ENCODE measurements around the gene NEK9.
"Not testable (repeated sequence)": the region's sequence is repeated elsewhere in the genome, so short reads cannot be mapped to it uniquely, and the experiment has no call there.

The NEK9 gene

DNA sequence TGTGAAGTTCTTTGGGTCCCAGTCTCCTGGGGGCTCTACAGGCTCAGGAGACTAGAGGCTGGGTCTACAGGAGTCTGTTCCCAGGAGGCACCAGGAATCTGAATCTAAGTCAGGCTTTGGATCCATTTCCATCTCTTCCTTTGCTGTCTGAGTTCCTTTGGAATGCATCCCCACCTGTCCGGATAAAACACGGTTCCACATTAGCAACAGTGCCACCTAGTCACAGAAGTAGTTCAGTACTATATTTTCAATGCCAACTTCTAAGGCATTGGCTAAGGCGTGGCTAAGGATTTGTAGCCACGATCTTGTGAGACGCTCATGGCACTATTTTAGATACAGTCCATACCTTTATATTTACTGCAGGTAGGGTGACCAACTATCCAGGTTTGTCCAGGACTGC, 42.3 kb downstream of the NEK9 start:
- H3K4me1 ChIP-seq (ENCODE audit: insufficient read depth, low read length), result no peaks in the 10 kb centered on the region
- no peak overlapping the region for H3K27ac ChIP-seq (ENCODE audit: low read depth, low read length)
- 94% methylated on average over 5 of the region's 5 CpGs for WGBS
- no peaks in the 10 kb centered on the region for H3K9me3 ChIP-seq (ENCODE audit: insufficient read depth, low read depth, low read length)
- peaks cover 71% of the 10 kb centered on the region for H3K36me3 ChIP-seq (ENCODE audit: insufficient read depth, low read length)
- H3K9ac ChIP-seq (ENCODE audit: low read depth, low read length), result no peak overlapping the region
- H3K4me3 ChIP-seq (ENCODE audit: low read length), result no peak overlapping the region
- H3K27me3 ChIP-seq (ENCODE audit: insufficient read depth, low read length), result no peaks in the 10 kb centered on the region

DNA sequence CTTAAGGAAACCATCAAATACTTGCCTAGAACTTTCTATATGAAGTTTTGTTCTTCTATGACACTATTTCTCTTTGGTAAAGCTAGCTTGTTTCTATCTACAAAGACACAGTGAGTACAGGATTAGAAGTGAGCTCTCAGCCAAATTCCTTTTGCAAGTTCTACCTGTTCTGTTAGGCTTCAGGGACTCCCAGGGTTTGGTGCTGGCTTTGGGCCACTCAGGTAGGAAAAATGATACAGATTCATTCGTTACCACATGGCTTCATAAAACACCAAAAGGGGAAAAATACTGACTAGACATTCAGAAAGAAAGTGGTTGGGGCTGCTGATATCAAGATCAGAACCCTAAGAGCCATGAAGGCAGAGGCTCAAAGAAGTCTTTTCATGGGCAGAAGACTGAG, 43.6 kb downstream of the NEK9 start:
- H3K27ac ChIP-seq (ENCODE audit: low read depth, low read length), result no peak overlapping the region
- peaks cover 69% of the 10 kb centered on the region for H3K36me3 ChIP-seq (ENCODE audit: insufficient read depth, low read length)
- H3K27me3 ChIP-seq (ENCODE audit: insufficient read depth, low read length), result no peaks in the 10 kb centered on the region
- H3K4me1 ChIP-seq (ENCODE audit: insufficient read depth, low read length), result no peaks in the 10 kb centered on the region
- WGBS, result 86% methylated on average over 1 of the region's 1 CpG
- H3K9ac ChIP-seq (ENCODE audit: low read depth, low read length), result no peak overlapping the region
- H3K4me3 ChIP-seq (ENCODE audit: low read length), result no peak overlapping the region
- H3K9me3 ChIP-seq (ENCODE audit: insufficient read depth, low read depth, low read length), result no peaks in the 10 kb centered on the region

DNA sequence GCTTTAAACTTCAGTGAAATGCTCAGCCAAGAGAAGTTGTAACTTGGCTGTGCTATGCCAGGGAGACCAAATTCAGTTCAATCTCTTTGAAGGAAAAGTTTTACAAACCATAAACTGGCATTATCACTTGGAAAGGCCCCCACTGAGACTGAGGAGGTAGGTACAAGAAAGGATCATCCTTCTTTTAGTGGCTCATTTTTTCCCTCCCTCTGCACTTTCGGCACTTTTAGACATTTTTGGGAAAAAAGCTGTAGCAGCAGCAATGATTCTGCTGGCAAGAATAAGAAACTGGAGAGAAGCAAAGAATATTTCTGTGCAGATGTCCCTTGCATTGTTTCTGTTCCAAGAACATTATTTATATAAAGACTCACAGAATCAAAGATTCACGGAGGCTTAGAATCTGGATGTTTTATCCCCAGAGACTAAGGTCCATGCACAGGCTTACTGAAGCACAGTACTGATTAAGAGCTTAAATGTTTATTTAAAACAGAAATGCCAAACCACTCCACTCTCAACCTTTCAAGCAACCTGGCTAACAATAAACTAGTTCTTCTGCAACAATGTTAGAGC, 45.1 kb downstream of the NEK9 start:
- 100% methylated on average over 2 of the region's 2 CpGs for WGBS

DNA sequence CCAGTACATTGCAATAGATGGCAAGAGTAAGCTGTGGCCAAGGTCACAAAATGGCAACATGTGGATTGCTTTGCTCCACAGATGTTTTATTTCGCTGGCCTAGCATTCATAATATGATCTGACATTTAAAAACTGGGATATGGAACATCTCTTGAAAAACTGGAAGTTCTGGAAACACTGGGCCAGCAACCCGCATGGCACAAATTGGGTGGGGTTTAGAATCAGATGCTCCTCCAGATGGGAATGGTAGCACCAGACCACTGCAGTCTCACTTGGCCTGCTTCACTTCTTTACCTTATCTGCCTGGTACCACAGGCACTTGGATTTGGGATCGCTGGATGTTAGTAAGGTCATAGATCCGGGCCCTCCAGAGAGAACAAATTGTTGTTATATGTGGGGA, 47.3 kb downstream of the NEK9 start:
- H3K36me3 ChIP-seq (ENCODE audit: insufficient read depth, low read length), result peaks cover 33% of the 10 kb centered on the region
- H3K27ac ChIP-seq (ENCODE audit: low read depth, low read length), result no peak overlapping the region
- WGBS, result 96% methylated on average over 4 of the region's 4 CpGs
- H3K9me3 ChIP-seq (ENCODE audit: insufficient read depth, low read depth, low read length), result no peaks in the 10 kb centered on the region
- H3K9ac ChIP-seq (ENCODE audit: low read depth, low read length), result no peak overlapping the region
- no peak overlapping the region for H3K4me3 ChIP-seq (ENCODE audit: low read length)
- no peaks in the 10 kb centered on the region for H3K4me1 ChIP-seq (ENCODE audit: insufficient read depth, low read length)
- H3K27me3 ChIP-seq (ENCODE audit: insufficient read depth, low read length), result no peaks in the 10 kb centered on the region

More for the DNA sequence above, 45.1 kb downstream of the NEK9 start:
- Histone ChIP-seq H3K4me3 (ENCODE audit: low read length) (no peak overlapping the region), H3K4me1 (ENCODE audit: insufficient read depth, low read length) (no peaks in the 10 kb centered on the region), H3K27ac (ENCODE audit: low read depth, low read length) (no peak overlapping the region), H3K36me3 (ENCODE audit: insufficient read depth, low read length) (peaks cover 54% of the 10 kb centered on the region), H3K9ac (ENCODE audit: low read depth, low read length) (no peak overlapping the region), H3K9me3 (ENCODE audit: insufficient read depth, low read depth, low read length) (no peaks in the 10 kb centered on the region), H3K27me3 (ENCODE audit: insufficient read depth, low read length) (no peaks in the 10 kb centered on the region)

DNA sequence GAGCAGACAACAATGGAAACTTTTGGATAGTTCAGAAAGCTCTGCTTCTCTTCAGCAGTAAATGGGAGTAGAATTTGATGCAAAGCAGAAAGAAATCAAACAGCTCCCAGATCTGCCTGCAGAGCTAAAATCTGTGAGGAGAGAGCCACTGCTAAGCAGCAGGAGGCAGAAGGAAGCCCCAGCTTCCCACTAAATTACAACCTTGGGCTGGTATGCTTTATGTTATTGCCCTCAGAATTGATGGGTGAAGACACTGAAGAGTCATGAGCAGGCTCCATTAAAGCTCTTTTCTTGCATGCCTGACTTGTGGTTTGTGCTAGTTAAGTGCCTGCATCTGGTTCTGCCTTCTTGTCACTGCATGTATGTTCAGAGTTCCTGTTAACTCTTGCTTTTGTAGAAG, 49.1 kb downstream of the NEK9 start:
- Histone ChIP-seq H3K4me1 (ENCODE audit: insufficient read depth, low read length) (no peaks in the 10 kb centered on the region), H3K27ac (ENCODE audit: low read depth, low read length) (no peak overlapping the region), H3K9ac (ENCODE audit: low read depth, low read length) (no peak overlapping the region), H3K27me3 (ENCODE audit: insufficient read depth, low read length) (no peaks in the 10 kb centered on the region), H3K9me3 (ENCODE audit: insufficient read depth, low read depth, low read length) (no peaks in the 10 kb centered on the region), H3K4me3 (ENCODE audit: low read length) (no peak overlapping the region), H3K36me3 (ENCODE audit: insufficient read depth, low read length) (peaks cover 16% of the 10 kb centered on the region)

DNA sequence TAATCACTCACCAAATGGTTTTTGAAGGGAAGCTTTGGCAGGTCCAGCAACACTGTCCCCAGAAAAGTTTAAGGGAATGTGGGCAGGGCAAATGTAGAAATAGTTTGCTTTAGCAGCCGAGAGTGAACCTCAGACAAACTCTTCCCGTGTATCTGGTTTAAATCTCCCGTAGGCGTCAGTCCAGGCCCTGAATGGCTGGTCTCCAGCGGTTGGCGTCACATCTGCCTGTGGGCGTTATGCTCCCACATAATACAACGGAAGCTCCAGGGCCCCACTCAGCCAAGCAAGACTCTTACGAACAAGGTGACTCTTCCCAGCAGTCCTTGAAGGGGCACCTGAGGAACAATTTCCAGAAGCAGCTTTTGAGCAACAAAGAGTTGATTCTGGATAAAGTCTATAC, 56.5 kb downstream of the NEK9 start:
- WGBS, result 93% methylated on average over 9 of the region's 9 CpGs
- Histone ChIP-seq H3K9ac (ENCODE audit: low read depth, low read length) (no peak overlapping the region), H3K36me3 (ENCODE audit: insufficient read depth, low read length) (no peaks in the 10 kb centered on the region), H3K27me3 (ENCODE audit: insufficient read depth, low read length) (no peaks in the 10 kb centered on the region), H3K4me1 (ENCODE audit: insufficient read depth, low read length) (peaks cover 8% of the 10 kb centered on the region), H3K27ac (ENCODE audit: low read depth, low read length) (no peak overlapping the region), H3K9me3 (ENCODE audit: insufficient read depth, low read depth, low read length) (no peaks in the 10 kb centered on the region), H3K4me3 (ENCODE audit: low read length) (peak overlapping the region; percentile 63; the same call in 1 of the 2 replicates)

DNA sequence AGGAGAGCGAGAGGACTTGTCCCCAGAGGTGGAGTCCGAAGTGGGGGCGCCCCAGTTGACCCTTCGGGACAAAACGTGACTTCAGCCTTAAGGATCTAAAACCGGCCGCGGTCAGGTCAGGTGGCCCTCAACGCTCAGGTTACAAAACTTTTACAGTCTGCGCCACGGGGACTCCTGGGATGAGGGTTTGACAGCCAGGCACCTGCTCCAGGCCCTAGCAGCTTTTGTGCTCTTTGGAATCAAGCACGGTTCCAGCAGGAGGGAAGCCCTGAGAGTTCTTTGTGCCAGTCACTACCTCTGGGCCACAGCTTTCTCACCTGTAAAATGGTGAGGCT, 57.1 kb downstream of the NEK9 start:
- peak overlapping the region; percentile 55; the same call in 1 of the 2 replicates for H3K27ac ChIP-seq (ENCODE audit: low read depth, low read length)
- WGBS, result 20% methylated on average over 12 of the region's 12 CpGs
- no peak overlapping the region; the same call in none of the 2 replicates for H3K9ac ChIP-seq (ENCODE audit: low read depth, low read length)

DNA sequence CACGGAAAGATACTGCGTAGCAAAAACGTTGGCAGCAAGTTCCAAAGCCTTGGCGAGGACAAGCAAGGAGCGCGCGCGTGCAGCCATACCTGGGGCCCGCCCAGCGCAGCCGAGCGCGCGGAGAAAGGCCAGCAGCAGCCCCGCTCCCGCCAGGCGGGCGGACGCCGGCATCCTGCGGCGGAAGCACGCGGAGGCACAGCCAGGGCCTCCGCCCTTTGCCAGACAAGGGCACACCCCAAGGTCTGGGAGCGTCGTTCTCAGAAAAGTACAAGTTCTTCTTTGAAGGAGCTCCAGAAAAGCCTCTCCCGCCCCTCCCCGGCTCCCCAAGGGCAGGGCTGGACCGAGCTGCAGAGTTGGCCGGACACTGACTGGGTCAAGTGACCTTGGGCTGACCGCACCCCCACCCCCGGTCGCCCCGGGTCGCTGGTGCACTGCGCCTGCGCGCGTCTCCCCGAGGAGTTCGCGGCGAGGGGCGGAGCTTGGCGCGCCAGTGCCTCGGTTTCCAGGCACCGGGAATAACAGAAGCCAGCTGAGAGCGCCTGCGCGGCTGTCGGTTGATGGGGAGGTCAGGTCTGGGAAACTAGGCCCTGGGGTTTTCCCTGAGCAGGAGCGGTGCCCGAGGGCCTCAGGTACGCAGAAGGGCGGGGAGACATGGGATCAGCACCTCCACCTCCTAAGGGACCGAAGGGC, 57.6 kb downstream of the NEK9 start, which contains the start of gene ZC2HC1C:
Gene ZC2HC1C (plus strand): TSS at position 521 of the 690 bp plus-strand sequence. CDS start 933 bp downstream, outside the sequence.
- Histone ChIP-seq H3K4me3 (ENCODE audit: low read length) (peak within 1 kb of the TSS; percentile 63), H3K36me3 (ENCODE audit: insufficient read depth, low read length) (no peaks in the 10 kb centered on the region), H3K27me3 (ENCODE audit: insufficient read depth, low read length) (no peaks in the 10 kb centered on the region), H3K9ac (ENCODE audit: low read depth, low read length) (peak within 1 kb of the TSS; percentile 90), H3K27ac (ENCODE audit: low read depth, low read length) (peak within 1 kb of the TSS; percentile 92), H3K9me3 (ENCODE audit: insufficient read depth, low read depth, low read length) (no peaks in the 10 kb centered on the region), H3K4me1 (ENCODE audit: insufficient read depth, low read length) (peaks cover 8% of the 10 kb centered on the region)
- 1% methylated on average over 58 of the region's 58 CpGs for WGBS

More for the DNA sequence above, 57.1 kb downstream of the NEK9 start:
- H3K4me3 ChIP-seq (ENCODE audit: low read length), result peak overlapping the region; percentile 63
- peaks cover 8% of the 10 kb centered on the region for H3K4me1 ChIP-seq (ENCODE audit: insufficient read depth, low read length)
- H3K36me3 ChIP-seq (ENCODE audit: insufficient read depth, low read length), result no peaks in the 10 kb centered on the region
- H3K27me3 ChIP-seq (ENCODE audit: insufficient read depth, low read length), result no peaks in the 10 kb centered on the region
- H3K9me3 ChIP-seq (ENCODE audit: insufficient read depth, low read depth, low read length), result no peaks in the 10 kb centered on the region

DNA sequence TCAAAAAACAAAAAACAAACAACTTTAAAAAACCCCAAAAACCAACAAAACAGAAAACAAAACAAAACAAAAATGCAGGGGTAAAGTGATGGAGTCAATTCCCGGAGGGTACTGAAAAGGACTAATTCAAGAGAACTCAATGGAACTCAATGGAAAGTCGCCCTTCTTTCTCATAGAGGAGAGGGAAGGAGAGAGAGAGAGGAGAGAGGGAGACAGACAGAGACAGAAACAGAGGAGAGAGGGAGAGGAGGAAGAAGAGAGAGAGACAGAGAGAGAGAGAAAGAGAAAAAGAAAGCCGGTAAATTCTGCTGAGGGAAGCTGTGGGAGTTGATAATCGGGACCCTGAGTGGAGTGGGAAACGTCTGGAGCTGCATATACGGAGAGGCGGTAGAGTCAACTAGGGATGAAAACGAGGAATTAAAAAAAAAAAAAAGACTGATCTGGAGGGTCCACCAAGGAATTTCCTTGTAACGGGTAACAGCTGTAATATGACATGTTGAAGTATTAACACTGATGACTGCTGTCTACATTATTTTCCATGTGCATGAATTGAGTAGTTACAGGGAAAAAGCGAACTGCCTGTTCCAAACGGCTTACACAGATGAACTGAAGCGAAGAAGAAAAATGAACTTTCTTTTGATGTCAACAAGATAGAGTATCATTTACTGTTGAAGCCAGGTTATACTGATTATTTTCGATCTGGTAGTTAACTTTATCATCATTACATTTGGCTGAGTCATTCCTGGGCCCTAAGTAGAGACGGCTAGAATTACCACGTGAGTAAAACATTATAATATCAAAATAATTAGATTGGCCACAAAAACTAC, 58.3 kb downstream of the NEK9 start:
- Histone ChIP-seq H3K9me3 (ENCODE audit: insufficient read depth, low read depth, low read length) (no peaks in the 10 kb centered on the region), H3K27me3 (ENCODE audit: insufficient read depth, low read length) (no peaks in the 10 kb centered on the region), H3K4me3 (ENCODE audit: low read length) (peak overlapping the region; percentile 63), H3K9ac (ENCODE audit: low read depth, low read length) (peak overlapping the region; percentile 90), H3K4me1 (ENCODE audit: insufficient read depth, low read length) (peaks cover 8% of the 10 kb centered on the region), H3K36me3 (ENCODE audit: insufficient read depth, low read length) (no peaks in the 10 kb centered on the region), H3K27ac (ENCODE audit: low read depth, low read length) (peak overlapping the region; percentile 92)
- 11% methylated on average over 13 of the region's 15 CpGs for WGBS

DNA sequence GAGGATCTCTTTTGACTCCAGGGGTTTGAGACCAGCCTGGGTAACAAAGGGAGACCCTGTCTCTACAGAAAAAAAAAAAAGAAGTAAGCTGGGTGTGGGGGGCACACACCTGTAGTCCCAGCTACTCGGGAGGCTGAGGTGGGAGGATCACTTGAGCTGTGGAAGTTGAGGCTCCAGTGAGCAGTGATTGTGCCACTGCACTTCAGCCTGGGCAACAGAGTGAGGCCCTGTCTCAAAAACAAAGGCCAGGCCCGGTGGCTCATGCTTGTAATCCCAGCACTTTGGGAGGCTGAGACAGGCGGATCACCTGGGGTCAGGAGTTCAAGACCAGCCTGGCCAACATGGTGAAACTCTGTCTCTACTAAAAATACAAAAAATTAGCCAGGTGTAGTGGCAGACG, 59.1 kb downstream of the NEK9 start:
- H3K36me3 ChIP-seq (ENCODE audit: insufficient read depth, low read length), result not testable (repeated sequence)

DNA sequence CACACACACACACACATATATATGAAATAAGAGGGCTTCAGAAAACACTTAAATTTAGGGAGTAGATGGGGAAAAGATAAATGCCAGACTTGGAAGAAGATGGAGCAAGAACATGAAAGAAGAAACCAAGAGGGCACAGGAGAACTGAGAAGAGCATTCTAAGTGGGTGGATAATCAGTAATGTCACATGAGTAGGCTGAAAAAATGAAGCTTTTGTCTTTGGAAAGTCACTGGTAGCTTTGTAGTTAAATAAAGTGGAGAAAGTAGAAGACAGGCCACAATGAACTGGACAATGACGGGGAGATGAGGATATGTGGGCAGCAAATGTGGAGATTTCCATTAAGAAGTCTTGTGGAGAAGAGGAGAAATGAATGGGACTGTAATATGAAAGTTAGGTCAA, 59.6 kb downstream of the NEK9 start:
- no peak overlapping the region for H3K9ac ChIP-seq (ENCODE audit: low read depth, low read length)
- H3K27ac ChIP-seq (ENCODE audit: low read depth, low read length), result no peak overlapping the region
- WGBS, result 91% methylated on average over 1 of the region's 1 CpG

More for the DNA sequence above, 59.1 kb downstream of the NEK9 start:
- WGBS, result 84% methylated on average over 4 of the region's 4 CpGs
- peak overlapping the region; percentile 63 for H3K4me3 ChIP-seq (ENCODE audit: low read length)
- not testable (repeated sequence) for H3K9ac ChIP-seq (ENCODE audit: low read depth, low read length); H3K27me3 ChIP-seq (ENCODE audit: insufficient read depth, low read length); H3K9me3 ChIP-seq (ENCODE audit: insufficient read depth, low read depth, low read length); H3K27ac ChIP-seq (ENCODE audit: low read depth, low read length); H3K4me1 ChIP-seq (ENCODE audit: insufficient read depth, low read length)

More for the DNA sequence above, 59.6 kb downstream of the NEK9 start:
- H3K36me3 ChIP-seq (ENCODE audit: insufficient read depth, low read length), result no peaks in the 10 kb centered on the region
- H3K9me3 ChIP-seq (ENCODE audit: insufficient read depth, low read depth, low read length), result no peaks in the 10 kb centered on the region
- no peaks in the 10 kb centered on the region for H3K27me3 ChIP-seq (ENCODE audit: insufficient read depth, low read length)
- H3K4me1 ChIP-seq (ENCODE audit: insufficient read depth, low read length), result peaks cover 8% of the 10 kb centered on the region
- H3K4me3 ChIP-seq (ENCODE audit: low read length), result no peak overlapping the region

Data from HUES64 (cell line).